ENCODE measurements around the gene DMP1. TPM values are rescaled to one million over a fixed set of nuclear protein-coding genes. Genes with fewer than 3 reads are reported as not detected.

The DMP1 gene, protein sequence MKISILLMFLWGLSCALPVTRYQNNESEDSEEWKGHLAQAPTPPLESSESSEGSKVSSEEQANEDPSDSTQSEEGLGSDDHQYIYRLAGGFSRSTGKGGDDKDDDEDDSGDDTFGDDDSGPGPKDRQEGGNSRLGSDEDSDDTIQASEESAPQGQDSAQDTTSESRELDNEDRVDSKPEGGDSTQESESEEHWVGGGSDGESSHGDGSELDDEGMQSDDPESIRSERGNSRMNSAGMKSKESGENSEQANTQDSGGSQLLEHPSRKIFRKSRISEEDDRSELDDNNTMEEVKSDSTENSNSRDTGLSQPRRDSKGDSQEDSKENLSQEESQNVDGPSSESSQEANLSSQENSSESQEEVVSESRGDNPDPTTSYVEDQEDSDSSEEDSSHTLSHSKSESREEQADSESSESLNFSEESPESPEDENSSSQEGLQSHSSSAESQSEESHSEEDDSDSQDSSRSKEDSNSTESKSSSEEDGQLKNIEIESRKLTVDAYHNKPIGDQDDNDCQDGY
- not detected in 2 replicates for total RNA-seq (2014; rRNA removed; shearing (Covaris generic))

DNA sequence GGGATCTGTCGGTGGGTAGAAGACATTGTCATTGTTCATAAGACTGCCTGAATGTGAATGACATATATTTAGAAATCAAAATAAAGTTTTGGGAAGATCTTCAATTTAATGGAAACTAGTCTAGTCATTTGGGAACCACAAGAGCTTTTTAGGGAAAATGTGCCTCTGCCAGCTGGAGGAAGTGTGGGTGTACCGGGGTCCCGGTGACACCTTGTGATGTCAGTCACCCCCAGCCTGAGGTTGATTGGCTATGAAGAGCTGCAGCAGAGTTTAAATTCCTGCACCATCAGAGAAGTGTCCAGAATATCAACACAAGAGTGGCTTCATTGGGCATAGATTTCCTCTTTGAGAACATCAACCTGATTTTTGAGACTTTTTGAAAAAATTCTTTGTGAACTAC lies at the start of gene DMP1:
DMP1 (plus strand) TSS at position 301 of the 400 bp plus-strand sequence. CDS start 6,213 bp downstream, outside the sequence.
- H3K4me1 ChIP-seq (replicated peaks) = no peaks in the 10 kb centered on the region
- H3K4me3 ChIP-seq = no peak within 1 kb of the TSS
- no peaks in the 10 kb centered on the region for H3K9me3 ChIP-seq (replicated peaks)
- no peak for DNase-seq (ENCODE audit: low read depth in 1 of 2, low spot score in 2 of 2)
- H3K27ac ChIP-seq = no peak within 1 kb of the TSS
- no peaks in the 10 kb centered on the region for H3K27me3 ChIP-seq (replicated peaks)
- no peaks in the 10 kb centered on the region for H3K36me3 ChIP-seq

DNA sequence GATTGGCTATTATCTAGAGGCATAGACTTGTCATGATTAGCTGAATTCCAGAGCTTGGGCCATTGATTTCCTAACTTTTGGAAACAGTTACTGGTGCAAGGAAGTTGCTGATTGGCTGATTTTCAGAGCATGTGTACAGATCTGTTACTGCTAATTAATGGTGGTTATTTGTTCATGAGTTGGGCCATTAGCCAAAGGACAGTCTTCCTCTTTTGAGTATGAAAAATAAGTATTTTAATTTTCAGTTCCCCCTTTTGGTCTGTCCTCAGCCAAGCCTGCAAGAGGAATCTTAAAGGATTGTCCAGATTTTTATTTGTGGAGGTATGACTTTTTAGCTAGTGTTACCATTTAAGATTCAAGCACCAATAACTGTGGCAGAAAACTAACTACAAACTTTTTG lies 48.7 kb upstream of the DMP1 start:
- H3K27ac ChIP-seq = no peak overlapping the region
- H3K9me3 ChIP-seq (replicated peaks) = no peaks in the 10 kb centered on the region
- no peaks in the 10 kb centered on the region for H3K36me3 ChIP-seq
- H3K27me3 ChIP-seq (replicated peaks) = no peaks in the 10 kb centered on the region
- H3K4me1 ChIP-seq (replicated peaks) = no peaks in the 10 kb centered on the region
- H3K4me3 ChIP-seq = no peak overlapping the region
- DNase-seq (ENCODE audit: low read depth in 1 of 2, low spot score in 2 of 2) = no peak

- Histone ChIP-seq H3K27me3 (replicated peaks) (no peaks in the 10 kb centered on the region; the same call in 1 of the 2 replicates), H3K4me3 (no peak within 1 kb of the TSS), H3K4me1 (replicated peaks) (no peaks in the 10 kb centered on the region), H3K27ac (no peak within 1 kb of the TSS), H3K36me3 (no peaks in the 10 kb centered on the region), H3K9me3 (replicated peaks) (no peaks in the 10 kb centered on the region)
- no peak for DNase-seq (ENCODE audit: low read depth in 1 of 2, low spot score in 2 of 2)
Observed at GRCh38 chr4:87608229-87608628, 41.9 kb upstream of the DMP1 start, which contains the start of gene DSPP. Gene DSPP, plus strand, starts transcription at chr4:87608529. Its CDS starts 2,380 bp downstream, at chr4:87610909.

DNA sequence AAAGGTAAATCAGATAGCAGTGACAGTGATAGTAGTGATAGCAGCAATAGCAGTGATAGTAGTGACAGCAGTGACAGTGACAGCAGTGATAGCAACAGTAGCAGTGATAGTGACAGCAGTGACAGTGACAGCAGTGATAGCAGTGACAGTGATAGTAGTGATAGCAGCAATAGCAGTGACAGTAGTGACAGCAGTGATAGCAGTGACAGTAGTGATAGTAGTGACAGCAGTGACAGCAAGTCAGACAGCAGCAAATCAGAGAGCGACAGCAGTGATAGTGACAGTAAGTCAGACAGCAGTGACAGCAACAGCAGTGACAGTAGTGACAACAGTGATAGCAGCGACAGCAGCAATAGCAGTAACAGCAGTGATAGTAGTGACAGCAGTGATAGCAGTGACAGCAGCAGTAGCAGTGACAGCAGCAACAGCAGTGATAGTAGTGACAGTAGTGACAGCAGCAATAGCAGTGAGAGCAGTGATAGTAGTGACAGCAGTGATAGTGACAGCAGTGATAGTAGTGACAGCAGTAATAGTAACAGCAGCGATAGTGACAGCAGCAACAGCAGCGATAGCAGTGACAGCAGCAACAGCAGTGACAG lies 35.7 kb upstream of the DMP1 start:
- H3K27me3 ChIP-seq (replicated peaks) = peaks cover 3% of the 10 kb centered on the region; the same call in 1 of the 2 replicates
- no peaks in the 10 kb centered on the region for H3K36me3 ChIP-seq
- H3K4me1 ChIP-seq (replicated peaks) = no peaks in the 10 kb centered on the region
- no peak overlapping the region for H3K27ac ChIP-seq
- H3K4me3 ChIP-seq = no peak overlapping the region
- no peak for DNase-seq (ENCODE audit: low read depth in 1 of 2, low spot score in 2 of 2)
- H3K9me3 ChIP-seq (replicated peaks) = no peaks in the 10 kb centered on the region

- Histone ChIP-seq H3K27ac (no peak overlapping the region), H3K27me3 (replicated peaks) (peaks cover 12% of the 10 kb centered on the region; the same call in 1 of the 2 replicates), H3K36me3 (no peaks in the 10 kb centered on the region)
Observed at GRCh38 chr4:87616268-87616667, 33.8 kb upstream of the DMP1 start.

GRCh38 chr4:87620086-87620485 lies 30.0 kb upstream of the DMP1 start:
- no peaks in the 10 kb centered on the region for H3K9me3 ChIP-seq (replicated peaks)
- H3K27ac ChIP-seq = no peak overlapping the region
- no peaks in the 10 kb centered on the region for H3K36me3 ChIP-seq
- H3K4me3 ChIP-seq = no peak overlapping the region
- DNase-seq (ENCODE audit: low read depth in 1 of 2, low spot score in 2 of 2) = no peak
- no peaks in the 10 kb centered on the region for H3K4me1 ChIP-seq (replicated peaks)
- peaks cover 12% of the 10 kb centered on the region; the same call in 1 of the 2 replicates for H3K27me3 ChIP-seq (replicated peaks)

More at GRCh38 chr4:87616268-87616667, 33.8 kb upstream of the DMP1 start:
- DNase-seq (ENCODE audit: low read depth in 1 of 2, low spot score in 2 of 2) = no peak
- Histone ChIP-seq H3K4me1 (replicated peaks) (no peaks in the 10 kb centered on the region), H3K9me3 (replicated peaks) (no peaks in the 10 kb centered on the region), H3K4me3 (no peak overlapping the region)

- Histone ChIP-seq H3K9me3 (replicated peaks) (no peaks in the 10 kb centered on the region), H3K27ac (no peak overlapping the region), H3K27me3 (replicated peaks) (peaks cover 12% of the 10 kb centered on the region; the same call in 1 of the 2 replicates), H3K4me1 (replicated peaks) (no peaks in the 10 kb centered on the region), H3K36me3 (no peaks in the 10 kb centered on the region), H3K4me3 (no peak overlapping the region)
- DNase-seq (ENCODE audit: low read depth in 1 of 2, low spot score in 2 of 2) = no peak
Observed at GRCh38 chr4:87620491-87620890, 29.6 kb upstream of the DMP1 start.

DNA sequence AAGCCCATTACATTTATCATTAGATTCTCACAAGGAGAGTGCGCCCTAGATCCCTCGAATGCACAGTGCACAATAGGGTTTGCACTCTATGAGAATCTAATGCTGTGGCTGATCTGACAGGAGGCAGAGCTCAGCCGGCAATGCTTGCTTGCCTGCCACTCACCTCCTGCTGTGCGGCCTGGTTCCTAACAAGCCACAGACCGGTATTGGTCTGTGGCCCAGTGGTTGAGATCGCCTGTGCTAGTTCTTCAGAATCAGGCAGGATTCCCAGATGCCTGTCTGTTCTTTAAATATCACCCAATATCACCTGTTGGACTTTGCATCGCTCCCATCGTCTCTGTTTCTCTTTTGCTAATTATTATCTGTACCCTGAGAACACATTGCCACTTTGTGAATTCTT lies 27.8 kb upstream of the DMP1 start:
- Histone ChIP-seq H3K27me3 (replicated peaks) (peaks cover 12% of the 10 kb centered on the region; the same call in 1 of the 2 replicates), H3K4me3 (no peak overlapping the region), H3K9me3 (replicated peaks) (no peaks in the 10 kb centered on the region), H3K36me3 (no peaks in the 10 kb centered on the region), H3K27ac (no peak overlapping the region), H3K4me1 (replicated peaks) (no peaks in the 10 kb centered on the region)
- DNase-seq (ENCODE audit: low read depth in 1 of 2, low spot score in 2 of 2) = no peak

GRCh38 chr4:87624698-87625097 lies 25.4 kb upstream of the DMP1 start:
- no peaks in the 10 kb centered on the region for H3K9me3 ChIP-seq (replicated peaks)

GRCh38 chr4:87631668-87632067 lies 18.4 kb upstream of the DMP1 start:
- H3K36me3 ChIP-seq = no peaks in the 10 kb centered on the region
- H3K4me3 ChIP-seq = no peak overlapping the region
- H3K4me1 ChIP-seq (replicated peaks) = no peaks in the 10 kb centered on the region
- H3K27ac ChIP-seq = no peak overlapping the region
- no peaks in the 10 kb centered on the region for H3K9me3 ChIP-seq (replicated peaks)
- H3K27me3 ChIP-seq (replicated peaks) = no peaks in the 10 kb centered on the region
- no peak for DNase-seq (ENCODE audit: low read depth in 1 of 2, low spot score in 2 of 2)

More at GRCh38 chr4:87624698-87625097, 25.4 kb upstream of the DMP1 start:
- Histone ChIP-seq H3K36me3 (no peaks in the 10 kb centered on the region), H3K4me1 (replicated peaks) (no peaks in the 10 kb centered on the region), H3K27ac (no peak overlapping the region), H3K4me3 (no peak overlapping the region), H3K27me3 (replicated peaks) (peaks cover 7% of the 10 kb centered on the region; the same call in 1 of the 2 replicates)
- DNase-seq (ENCODE audit: low read depth in 1 of 2, low spot score in 2 of 2) = no peak

GRCh38 chr4:87632469-87632868 lies 17.6 kb upstream of the DMP1 start:
- no peaks in the 10 kb centered on the region for H3K36me3 ChIP-seq
- H3K27ac ChIP-seq = no peak overlapping the region
- H3K4me3 ChIP-seq = no peak overlapping the region
- DNase-seq (ENCODE audit: low read depth in 1 of 2, low spot score in 2 of 2) = no peak
- no peaks in the 10 kb centered on the region for H3K4me1 ChIP-seq (replicated peaks)
- H3K27me3 ChIP-seq (replicated peaks) = no peaks in the 10 kb centered on the region
- no peaks in the 10 kb centered on the region for H3K9me3 ChIP-seq (replicated peaks)

DNA sequence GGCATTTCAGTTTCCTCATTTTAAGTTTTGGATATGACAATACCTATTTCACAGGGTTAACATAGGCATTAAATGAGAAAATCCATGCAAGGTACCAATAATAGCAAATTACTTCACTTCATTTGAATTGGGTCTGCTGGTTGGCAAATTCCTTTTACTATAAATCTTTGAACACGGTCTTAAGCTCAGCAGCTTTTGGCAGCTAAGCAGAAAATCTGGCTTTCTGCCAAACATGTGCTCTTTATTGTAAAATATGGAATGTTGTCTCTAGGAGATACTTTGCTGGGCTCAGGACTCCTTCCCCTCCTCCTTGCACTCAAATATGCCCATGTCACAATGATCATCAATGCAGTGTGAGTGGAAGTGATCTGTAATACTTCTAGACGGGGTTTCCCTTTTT lies 16.8 kb upstream of the DMP1 start:
- Histone ChIP-seq H3K9me3 (replicated peaks) (no peaks in the 10 kb centered on the region), H3K4me1 (replicated peaks) (no peaks in the 10 kb centered on the region), H3K36me3 (no peaks in the 10 kb centered on the region), H3K4me3 (no peak overlapping the region), H3K27ac (no peak overlapping the region), H3K27me3 (replicated peaks) (no peaks in the 10 kb centered on the region)
- no peak for DNase-seq (ENCODE audit: low read depth in 1 of 2, low spot score in 2 of 2)

DNA sequence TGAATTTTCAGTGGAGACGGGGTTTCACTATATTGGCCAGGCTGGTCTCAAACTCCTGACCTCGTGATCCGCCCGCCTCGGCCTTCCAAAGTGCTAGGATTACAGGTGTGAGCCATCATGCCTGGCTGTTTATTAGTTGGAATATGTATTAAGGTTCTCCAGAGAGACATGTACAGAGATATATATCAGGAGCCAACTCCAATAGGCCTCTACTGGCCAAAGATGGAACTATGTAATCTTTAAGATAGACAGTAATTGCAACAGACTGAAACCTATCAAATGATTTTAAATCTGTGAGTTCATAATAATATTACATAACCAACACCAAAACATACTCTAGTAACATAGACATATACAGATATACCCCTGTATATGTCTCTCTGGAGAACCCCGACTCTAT lies 5.8 kb upstream of the DMP1 start:
- Histone ChIP-seq H3K27me3 (replicated peaks) (no peaks in the 10 kb centered on the region), H3K9me3 (replicated peaks) (no peaks in the 10 kb centered on the region), H3K4me1 (replicated peaks) (no peaks in the 10 kb centered on the region), H3K4me3 (no peak overlapping the region), H3K36me3 (no peaks in the 10 kb centered on the region), H3K27ac (no peak overlapping the region)
- no peak for DNase-seq (ENCODE audit: low read depth in 1 of 2, low spot score in 2 of 2)

DNA sequence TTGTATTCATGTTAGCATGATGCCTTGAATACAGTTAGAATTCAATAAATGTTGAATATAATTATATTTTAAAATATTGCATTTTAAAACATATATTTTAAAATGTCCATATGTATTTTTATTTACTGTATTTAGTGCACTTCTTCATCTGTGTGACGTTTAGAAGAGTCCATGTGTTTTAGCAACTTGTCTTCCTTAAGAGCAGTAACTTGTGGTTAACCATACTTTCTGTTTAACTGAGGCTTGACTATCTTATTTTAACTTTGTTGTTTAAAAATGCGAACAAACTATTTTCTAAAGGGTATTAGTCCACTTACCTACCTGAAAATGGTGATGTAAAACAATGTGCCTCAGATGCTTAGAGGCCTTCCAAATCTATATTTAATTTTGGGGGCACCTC lies 858 bp downstream of the DMP1 start:
- H3K27ac ChIP-seq = no peak overlapping the region
- H3K4me1 ChIP-seq (replicated peaks) = no peaks in the 10 kb centered on the region
- no peak overlapping the region for H3K4me3 ChIP-seq
- H3K36me3 ChIP-seq = no peaks in the 10 kb centered on the region
- no peak for DNase-seq (ENCODE audit: low read depth in 1 of 2, low spot score in 2 of 2)
- H3K27me3 ChIP-seq (replicated peaks) = no peaks in the 10 kb centered on the region
- no peaks in the 10 kb centered on the region for H3K9me3 ChIP-seq (replicated peaks)
